ENCODE results near the gene PRKN.

- TF ChIP-seq CTCF (IDR thresholded peaks at IDR 0.05; ENCODE audit: low read depth, low read length): no peak
- TF ChIP-seq EZH2phosphoT487 (IDR thresholded peaks at IDR 0.05; ENCODE audit: low read depth): no peak
Observed at GRCh38 chr6:161663682-161664081, 1063.9 kb downstream of the PRKN start.

Data from OCI-LY3 (cell line).